Measurements from ENCODE around the gene CIDEC. TPM values are rescaled to one million over a fixed set of nuclear protein-coding genes. Genes with fewer than 3 reads are reported as not detected.

The CIDEC gene
- total and polyA plus RNA-seq, 2 experiments from 2014 or later = not detected

DNA sequence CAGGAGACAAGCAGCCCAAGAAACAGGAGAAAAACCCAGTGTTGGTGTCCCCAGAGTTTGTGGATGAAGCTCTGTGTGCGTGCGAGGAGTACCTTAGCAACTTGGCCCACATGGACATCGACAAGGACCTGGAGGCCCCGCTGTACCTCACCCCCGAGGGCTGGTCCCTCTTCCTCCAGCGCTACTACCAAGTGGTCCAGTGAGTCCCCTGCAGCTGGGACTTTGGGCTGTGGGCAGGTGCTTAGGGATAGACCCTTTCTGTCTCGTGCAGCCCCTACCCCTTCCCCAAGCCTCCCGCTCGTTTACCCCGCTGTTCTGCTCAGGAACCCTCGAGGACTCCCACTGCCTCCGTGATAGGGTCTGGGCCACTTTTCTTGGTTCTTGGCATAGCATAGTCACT, 59.5 kb downstream of the CIDEC start:
- DNase-seq (ENCODE audit: low spot score) (no peak), ATAC-seq (peak; percentile 13; the same call in 2 of the 3 replicates)
- H3K27me3 Mint-ChIP-seq (ENCODE audit: insufficient read depth, low read depth, poor library complexity) = peaks cover 6% of the 10 kb centered on the region
- no peak overlapping the region for H3K27ac Mint-ChIP-seq
- TF ChIP-seq EZH2 (IDR thresholded peaks at IDR 0.05; ENCODE audit: low read depth, unreplicated experiment) (no peak), NANOG (IDR thresholded peaks at IDR 0.05; ENCODE audit: borderline replicate concordance) (no peak), POLR2AphosphoS5 (IDR thresholded peaks at IDR 0.05; ENCODE audit: low read depth) (no peak), CREB1 (CRISPR knock-in tag; IDR thresholded peaks at IDR 0.05; ENCODE audit: low read depth) (no peak), EZH2phosphoT487 (IDR thresholded peaks at IDR 0.05; ENCODE audit: unreplicated experiment) (no peak), JUNB (IDR thresholded peaks at IDR 0.05; ENCODE audit: unreplicated experiment) (no peak), ZNF331 (CRISPR knock-in tag; IDR thresholded peaks at IDR 0.05; ENCODE audit: low read depth) (no peak), ZNF114 (CRISPR knock-in tag; IDR thresholded peaks at IDR 0.05) (no peak), STAT1 (IDR thresholded peaks at IDR 0.05; ENCODE audit: unreplicated experiment) (no peak)
- TF ChIP-seq, protein P1, sequence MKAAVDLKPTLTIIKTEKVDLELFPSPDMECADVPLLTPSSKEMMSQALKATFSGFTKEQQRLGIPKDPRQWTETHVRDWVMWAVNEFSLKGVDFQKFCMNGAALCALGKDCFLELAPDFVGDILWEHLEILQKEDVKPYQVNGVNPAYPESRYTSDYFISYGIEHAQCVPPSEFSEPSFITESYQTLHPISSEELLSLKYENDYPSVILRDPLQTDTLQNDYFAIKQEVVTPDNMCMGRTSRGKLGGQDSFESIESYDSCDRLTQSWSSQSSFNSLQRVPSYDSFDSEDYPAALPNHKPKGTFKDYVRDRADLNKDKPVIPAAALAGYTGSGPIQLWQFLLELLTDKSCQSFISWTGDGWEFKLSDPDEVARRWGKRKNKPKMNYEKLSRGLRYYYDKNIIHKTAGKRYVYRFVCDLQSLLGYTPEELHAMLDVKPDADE (IDR thresholded peaks at IDR 0.05) = no peak
- TF ChIP-seq, protein P2, sequence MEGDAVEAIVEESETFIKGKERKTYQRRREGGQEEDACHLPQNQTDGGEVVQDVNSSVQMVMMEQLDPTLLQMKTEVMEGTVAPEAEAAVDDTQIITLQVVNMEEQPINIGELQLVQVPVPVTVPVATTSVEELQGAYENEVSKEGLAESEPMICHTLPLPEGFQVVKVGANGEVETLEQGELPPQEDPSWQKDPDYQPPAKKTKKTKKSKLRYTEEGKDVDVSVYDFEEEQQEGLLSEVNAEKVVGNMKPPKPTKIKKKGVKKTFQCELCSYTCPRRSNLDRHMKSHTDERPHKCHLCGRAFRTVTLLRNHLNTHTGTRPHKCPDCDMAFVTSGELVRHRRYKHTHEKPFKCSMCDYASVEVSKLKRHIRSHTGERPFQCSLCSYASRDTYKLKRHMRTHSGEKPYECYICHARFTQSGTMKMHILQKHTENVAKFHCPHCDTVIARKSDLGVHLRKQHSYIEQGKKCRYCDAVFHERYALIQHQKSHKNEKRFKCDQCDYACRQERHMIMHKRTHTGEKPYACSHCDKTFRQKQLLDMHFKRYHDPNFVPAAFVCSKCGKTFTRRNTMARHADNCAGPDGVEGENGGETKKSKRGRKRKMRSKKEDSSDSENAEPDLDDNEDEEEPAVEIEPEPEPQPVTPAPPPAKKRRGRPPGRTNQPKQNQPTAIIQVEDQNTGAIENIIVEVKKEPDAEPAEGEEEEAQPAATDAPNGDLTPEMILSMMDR (conservative IDR thresholded peaks at IDR 0.05; ENCODE audit: low read depth in 2 of 2) = no peak
- TF ChIP-seq, protein P3, sequence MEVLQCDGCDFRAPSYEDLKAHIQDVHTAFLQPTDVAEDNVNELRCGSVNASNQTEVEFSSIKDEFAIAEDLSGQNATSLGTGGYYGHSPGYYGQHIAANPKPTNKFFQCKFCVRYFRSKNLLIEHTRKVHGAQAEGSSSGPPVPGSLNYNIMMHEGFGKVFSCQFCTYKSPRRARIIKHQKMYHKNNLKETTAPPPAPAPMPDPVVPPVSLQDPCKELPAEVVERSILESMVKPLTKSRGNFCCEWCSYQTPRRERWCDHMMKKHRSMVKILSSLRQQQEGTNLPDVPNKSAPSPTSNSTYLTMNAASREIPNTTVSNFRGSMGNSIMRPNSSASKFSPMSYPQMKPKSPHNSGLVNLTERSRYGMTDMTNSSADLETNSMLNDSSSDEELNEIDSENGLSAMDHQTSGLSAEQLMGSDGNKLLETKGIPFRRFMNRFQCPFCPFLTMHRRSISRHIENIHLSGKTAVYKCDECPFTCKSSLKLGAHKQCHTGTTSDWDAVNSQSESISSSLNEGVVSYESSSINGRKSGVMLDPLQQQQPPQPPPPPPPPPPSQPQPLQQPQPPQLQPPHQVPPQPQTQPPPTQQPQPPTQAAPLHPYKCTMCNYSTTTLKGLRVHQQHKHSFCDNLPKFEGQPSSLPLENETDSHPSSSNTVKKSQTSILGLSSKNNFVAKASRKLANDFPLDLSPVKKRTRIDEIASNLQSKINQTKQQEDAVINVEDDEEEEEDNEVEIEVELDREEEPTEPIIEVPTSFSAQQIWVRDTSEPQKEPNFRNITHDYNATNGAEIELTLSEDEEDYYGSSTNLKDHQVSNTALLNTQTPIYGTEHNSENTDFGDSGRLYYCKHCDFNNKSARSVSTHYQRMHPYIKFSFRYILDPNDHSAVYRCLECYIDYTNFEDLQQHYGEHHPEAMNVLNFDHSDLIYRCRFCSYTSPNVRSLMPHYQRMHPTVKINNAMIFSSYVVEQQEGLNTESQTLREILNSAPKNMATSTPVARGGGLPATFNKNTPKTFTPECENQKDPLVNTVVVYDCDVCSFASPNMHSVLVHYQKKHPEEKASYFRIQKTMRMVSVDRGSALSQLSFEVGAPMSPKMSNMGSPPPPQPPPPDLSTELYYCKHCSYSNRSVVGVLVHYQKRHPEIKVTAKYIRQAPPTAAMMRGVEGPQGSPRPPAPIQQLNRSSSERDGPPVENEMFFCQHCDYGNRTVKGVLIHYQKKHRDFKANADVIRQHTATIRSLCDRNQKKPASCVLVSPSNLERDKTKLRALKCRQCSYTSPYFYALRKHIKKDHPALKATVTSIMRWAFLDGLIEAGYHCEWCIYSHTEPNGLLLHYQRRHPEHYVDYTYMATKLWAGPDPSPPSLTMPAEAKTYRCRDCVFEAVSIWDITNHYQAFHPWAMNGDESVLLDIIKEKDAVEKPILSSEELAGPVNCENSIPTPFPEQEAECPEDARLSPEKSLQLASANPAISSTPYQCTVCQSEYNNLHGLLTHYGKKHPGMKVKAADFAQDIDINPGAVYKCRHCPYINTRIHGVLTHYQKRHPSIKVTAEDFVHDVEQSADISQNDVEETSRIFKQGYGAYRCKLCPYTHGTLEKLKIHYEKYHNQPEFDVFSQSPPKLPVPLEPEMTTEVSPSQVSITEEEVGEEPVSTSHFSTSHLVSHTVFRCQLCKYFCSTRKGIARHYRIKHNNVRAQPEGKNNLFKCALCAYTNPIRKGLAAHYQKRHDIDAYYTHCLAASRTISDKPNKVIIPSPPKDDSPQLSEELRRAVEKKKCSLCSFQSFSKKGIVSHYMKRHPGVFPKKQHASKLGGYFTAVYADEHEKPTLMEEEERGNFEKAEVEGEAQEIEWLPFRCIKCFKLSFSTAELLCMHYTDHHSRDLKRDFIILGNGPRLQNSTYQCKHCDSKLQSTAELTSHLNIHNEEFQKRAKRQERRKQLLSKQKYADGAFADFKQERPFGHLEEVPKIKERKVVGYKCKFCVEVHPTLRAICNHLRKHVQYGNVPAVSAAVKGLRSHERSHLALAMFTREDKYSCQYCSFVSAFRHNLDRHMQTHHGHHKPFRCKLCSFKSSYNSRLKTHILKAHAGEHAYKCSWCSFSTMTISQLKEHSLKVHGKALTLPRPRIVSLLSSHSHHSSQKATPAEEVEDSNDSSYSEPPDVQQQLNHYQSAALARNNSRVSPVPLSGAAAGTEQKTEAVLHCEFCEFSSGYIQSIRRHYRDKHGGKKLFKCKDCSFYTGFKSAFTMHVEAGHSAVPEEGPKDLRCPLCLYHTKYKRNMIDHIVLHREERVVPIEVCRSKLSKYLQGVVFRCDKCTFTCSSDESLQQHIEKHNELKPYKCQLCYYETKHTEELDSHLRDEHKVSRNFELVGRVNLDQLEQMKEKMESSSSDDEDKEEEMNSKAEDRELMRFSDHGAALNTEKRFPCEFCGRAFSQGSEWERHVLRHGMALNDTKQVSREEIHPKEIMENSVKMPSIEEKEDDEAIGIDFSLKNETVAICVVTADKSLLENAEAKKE (CRISPR knock-in tag; IDR thresholded peaks at IDR 0.05) = no peak
- TF ChIP-seq, protein P4, sequence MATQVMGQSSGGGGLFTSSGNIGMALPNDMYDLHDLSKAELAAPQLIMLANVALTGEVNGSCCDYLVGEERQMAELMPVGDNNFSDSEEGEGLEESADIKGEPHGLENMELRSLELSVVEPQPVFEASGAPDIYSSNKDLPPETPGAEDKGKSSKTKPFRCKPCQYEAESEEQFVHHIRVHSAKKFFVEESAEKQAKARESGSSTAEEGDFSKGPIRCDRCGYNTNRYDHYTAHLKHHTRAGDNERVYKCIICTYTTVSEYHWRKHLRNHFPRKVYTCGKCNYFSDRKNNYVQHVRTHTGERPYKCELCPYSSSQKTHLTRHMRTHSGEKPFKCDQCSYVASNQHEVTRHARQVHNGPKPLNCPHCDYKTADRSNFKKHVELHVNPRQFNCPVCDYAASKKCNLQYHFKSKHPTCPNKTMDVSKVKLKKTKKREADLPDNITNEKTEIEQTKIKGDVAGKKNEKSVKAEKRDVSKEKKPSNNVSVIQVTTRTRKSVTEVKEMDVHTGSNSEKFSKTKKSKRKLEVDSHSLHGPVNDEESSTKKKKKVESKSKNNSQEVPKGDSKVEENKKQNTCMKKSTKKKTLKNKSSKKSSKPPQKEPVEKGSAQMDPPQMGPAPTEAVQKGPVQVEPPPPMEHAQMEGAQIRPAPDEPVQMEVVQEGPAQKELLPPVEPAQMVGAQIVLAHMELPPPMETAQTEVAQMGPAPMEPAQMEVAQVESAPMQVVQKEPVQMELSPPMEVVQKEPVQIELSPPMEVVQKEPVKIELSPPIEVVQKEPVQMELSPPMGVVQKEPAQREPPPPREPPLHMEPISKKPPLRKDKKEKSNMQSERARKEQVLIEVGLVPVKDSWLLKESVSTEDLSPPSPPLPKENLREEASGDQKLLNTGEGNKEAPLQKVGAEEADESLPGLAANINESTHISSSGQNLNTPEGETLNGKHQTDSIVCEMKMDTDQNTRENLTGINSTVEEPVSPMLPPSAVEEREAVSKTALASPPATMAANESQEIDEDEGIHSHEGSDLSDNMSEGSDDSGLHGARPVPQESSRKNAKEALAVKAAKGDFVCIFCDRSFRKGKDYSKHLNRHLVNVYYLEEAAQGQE (IDR thresholded peaks at IDR 0.05; ENCODE audit: unreplicated experiment) = no peak
- Histone ChIP-seq H2AFZ (no peak overlapping the region), H3K9me2 (ENCODE audit: insufficient read depth) (no peaks in the 10 kb centered on the region), H3K27ac (ENCODE audit: low read depth) (no peak overlapping the region), H3K4me3 (no peak overlapping the region), H3F3A (replicated peaks; ENCODE audit: low read depth) (no peaks in the 10 kb centered on the region), H3K27me3 (ENCODE audit: insufficient read depth) (no peaks in the 10 kb centered on the region), H3K79me2 (replicated peaks; ENCODE audit: insufficient read depth) (no peaks in the 10 kb centered on the region), H3K4me1 (ENCODE audit: insufficient read depth) (no peaks in the 10 kb centered on the region), H4K20me1 (replicated peaks; ENCODE audit: insufficient read depth) (no peaks in the 10 kb centered on the region), H3K36me3 (ENCODE audit: insufficient read depth) (no peaks in the 10 kb centered on the region), H3K4me2 (no peak overlapping the region)
- no peaks in the 10 kb centered on the region for H3K36me3 Mint-ChIP-seq (ENCODE audit: low read depth)
- no peak overlapping the region for H3K4me3 Mint-ChIP-seq
- H3K9me3 Mint-ChIP-seq = no peaks in the 10 kb centered on the region
- H3K4me1 Mint-ChIP-seq = peaks cover 3% of the 10 kb centered on the region; the same call in 2 of the 3 replicates

Measured in GM23338 (cell line).